IMR-90 (cell line): ENCODE measurements around the gene CEP72. TPM values are rescaled to one million over a fixed set of nuclear protein-coding genes. Genes with fewer than 3 reads are reported as not detected.

Experiments
- ATAC-seq: fragments of 200-7000 bp; cut with Tn5 transposase; 2 replicates; pipeline ENCODE4 v1.9.1; 2020; ENCODE audit warnings: low read depth, mild to moderate bottlenecking, moderate library complexity
- BruUV-seq: library from RNA; stranded (reverse); fragments of 400-500 nt; replicated peaks from 2 replicates; lab custom pipeline; 2021; lab: Mats Ljungman, UMichigan
- CTCF ChIA-PET: fragments of 300-600 bp; formaldehyde crosslinking; extraction: SDS; loops from one replicate; lab custom pipeline; 2021; ENCODE audit warnings: antibody characterized with exemption; lab: Yijun Ruan, JAX
- POLR2A ChIA-PET: fragments of 300-600 bp; sonication (Branson Sonifier 250); formaldehyde crosslinking; loops from one replicate; lab custom pipeline; 2022; ENCODE audit warnings: antibody characterized with exemption; ENCODE audit not compliant: unreplicated experiment; lab: Charles Lee
- DNase-seq: peaks from one replicate; pipeline ENCODE4 v3.0.0; 2013
- H2AFZ ChIP-seq: replicated peaks from 2 replicates; pipeline ENCODE3; 2013; ENCODE audit warnings: low read length, mild to moderate bottlenecking; ENCODE audit not compliant: poor library complexity
- H2AK5ac ChIP-seq: 2 replicates; pipeline ENCODE4 v1.6.1; 2013; ENCODE audit warnings: low read depth, low read length, inconsistent platforms
- H2AK9ac ChIP-seq: replicated peaks from 2 replicates; pipeline ENCODE3; 2013; ENCODE audit warnings: mild to moderate bottlenecking, low read depth, low read length, moderate library complexity; ENCODE audit not compliant: poor library complexity
- H2BK120ac ChIP-seq: 2 replicates; pipeline ENCODE4 v1.6.1; 2013; ENCODE audit warnings: low read depth, low read length, inconsistent platforms
- H2BK15ac ChIP-seq: 3 replicates; pipeline ENCODE4 v1.6.1; 2013; ENCODE audit warnings: low read depth, low read length, inconsistent platforms
- H2BK20ac ChIP-seq: 2 replicates; pipeline ENCODE4 v1.6.1; 2013; ENCODE audit warnings: low read depth, mild to moderate bottlenecking, inconsistent platforms, low read length, moderate library complexity
- H2BK5ac ChIP-seq: 2 replicates; pipeline ENCODE4 v1.6.1; 2013; ENCODE audit warnings: mild to moderate bottlenecking, low read depth, low read length, inconsistent platforms; ENCODE audit not compliant: poor library complexity, severe bottlenecking
- H3K14ac ChIP-seq: replicated peaks from 2 replicates; pipeline ENCODE4 v1.6.1; 2013; ENCODE audit warnings: low read depth, low read length, inconsistent platforms
- H3K18ac ChIP-seq: 2 replicates; pipeline ENCODE4 v1.6.1; 2013; ENCODE audit warnings: low read depth, low read length, control low read depth
- H3K23ac ChIP-seq: 2 replicates; pipeline ENCODE4 v1.6.1; 2013; ENCODE audit warnings: low read depth, low read length, inconsistent platforms
- H3K27ac ChIP-seq: 2 replicates; pipeline ENCODE4 v1.5.1; 2013; ENCODE audit warnings: mild to moderate bottlenecking, control low read depth, low read length; ENCODE audit not compliant: insufficient read depth
- H3K27me3 ChIP-seq: 2 replicates; pipeline ENCODE4 v1.6.1; 2013; ENCODE audit warnings: low read length; ENCODE audit not compliant: control insufficient read depth, insufficient read depth
- H3K36me3 ChIP-seq: 2 replicates; pipeline ENCODE4 v1.6.1; 2013; ENCODE audit warnings: low read length, mixed read lengths; ENCODE audit not compliant: control insufficient read depth, insufficient read depth
- H3K4ac ChIP-seq: 2 replicates; pipeline ENCODE4 v1.6.1; 2013; ENCODE audit warnings: low read depth, low read length, inconsistent platforms
- H3K4me1 ChIP-seq: 2 replicates; pipeline ENCODE4 v1.6.1; 2013; ENCODE audit warnings: low read length, mixed read lengths; ENCODE audit not compliant: control insufficient read depth, insufficient read depth
- H3K4me2 ChIP-seq: 2 replicates; pipeline ENCODE4 v1.6.1; 2013; ENCODE audit warnings: low read depth, mild to moderate bottlenecking, control low read depth, low read length, moderate library complexity
- H3K4me3 ChIP-seq: 2 replicates; pipeline ENCODE4 v1.5.1; 2013; ENCODE audit warnings: low read depth, mild to moderate bottlenecking, control low read depth, low read length, moderate library complexity; ENCODE audit not compliant: insufficient read depth
- H3K56ac ChIP-seq: 2 replicates; pipeline ENCODE4 v1.6.1; 2013; ENCODE audit warnings: low read length, inconsistent platforms; ENCODE audit not compliant: insufficient read depth; ENCODE audit errors: extremely low read depth
- H3K79me1 ChIP-seq, 2 experiments: 2 replicates each; pipeline ENCODE4 v1.6.1; 2013; ENCODE audit warnings: low read length in 2 of 2, inconsistent platforms in 1 of 2, low read depth in 1 of 2
- H3K9ac ChIP-seq: 2 replicates; pipeline ENCODE4 v1.6.1; 2013; ENCODE audit warnings: low read depth, low read length, control low read depth
- H3K9me1 ChIP-seq: 2 replicates; pipeline ENCODE4 v1.6.1; 2013; ENCODE audit warnings: low read length, inconsistent platforms; ENCODE audit not compliant: insufficient read depth
- H3K9me3 ChIP-seq: 2 replicates; pipeline ENCODE4 v1.6.1; 2013; ENCODE audit warnings: low read length; ENCODE audit not compliant: control insufficient read depth, insufficient read depth
- H4K20me1 ChIP-seq: 2 replicates; pipeline ENCODE4 v1.6.1; 2013; ENCODE audit warnings: low read length, inconsistent platforms; ENCODE audit not compliant: insufficient read depth
- H4K5ac ChIP-seq: 2 replicates; pipeline ENCODE4 v1.6.1; 2013; ENCODE audit warnings: mild to moderate bottlenecking, low read depth, low read length, control low read depth
- H4K8ac ChIP-seq, 2 experiments: 2 replicates each; pipeline ENCODE4 v1.6.1; 2013; ENCODE audit warnings: low read depth in 2 of 2, low read length in 2 of 2, control low read depth in 1 of 2, inconsistent platforms in 1 of 2
- H4K91ac ChIP-seq: 2 replicates; pipeline ENCODE4 v1.6.1; 2013; ENCODE audit warnings: low read depth, low read length, inconsistent platforms; ENCODE audit not compliant: insufficient read depth
- BHLHE40 ChIP-seq: fragments of 150-350 bp; IDR thresholded peaks from 2 replicates; pipeline ENCODE4 v1.6.1; 2016; ENCODE audit warnings: mild to moderate bottlenecking, low read depth, low read length
- CEBPB ChIP-seq: IDR thresholded peaks from 2 replicates; pipeline ENCODE4 v1.6.1; 2012; ENCODE audit warnings: low read depth, low read length, improper control_type of control experiment
- CHD1 ChIP-seq: IDR thresholded peaks from 2 replicates; pipeline ENCODE4 v1.6.1; 2012; ENCODE audit warnings: low read depth, low read length, improper control_type of control experiment
- MAFK ChIP-seq: IDR thresholded peaks from 2 replicates; pipeline ENCODE4 v1.6.1; 2012; ENCODE audit warnings: low read depth, low read length, improper control_type of control experiment
- MAZ ChIP-seq: IDR thresholded peaks from 2 replicates; pipeline ENCODE4 v1.6.1; 2012; ENCODE audit warnings: low read depth, mild to moderate bottlenecking, low read length, improper control_type of control experiment, moderate library complexity, borderline replicate concordance
- MXI1 ChIP-seq: IDR thresholded peaks from 2 replicates; pipeline ENCODE4 v1.6.1; 2012; ENCODE audit warnings: low read depth, mild to moderate bottlenecking, low read length, moderate library complexity, borderline replicate concordance
- NFE2L2 ChIP-seq: fragments of 150-350 bp; IDR thresholded peaks from 2 replicates; pipeline ENCODE4 v1.6.1; 2016; ENCODE audit warnings: low read depth, mild to moderate bottlenecking, low read length
- RCOR1 ChIP-seq: IDR thresholded peaks from 2 replicates; pipeline ENCODE4 v1.6.1; 2012; ENCODE audit warnings: mild to moderate bottlenecking, low read length, improper control_type of control experiment; ENCODE audit not compliant: insufficient replicate concordance
- RFX5 ChIP-seq: IDR thresholded peaks from 2 replicates; pipeline ENCODE4 v1.8.0; 2012; ENCODE audit warnings: low read depth, mild to moderate bottlenecking, low read length, moderate library complexity
- SMC3 ChIP-seq: fragments of 150-350 bp; IDR thresholded peaks from 2 replicates; pipeline ENCODE4 v1.6.1; 2016; ENCODE audit warnings: low read depth, mild to moderate bottlenecking, antibody characterized with exemption, low read length, moderate library complexity
- WGBS, 2 experiments: methylation state at CpG; one replicate each; pipeline versions ENCODE4 v1.1.5 to v1.1.7; 2013; ENCODE audit warnings: missing lambda C conversion rate in 2 of 2; ENCODE audit not compliant: insufficient read length in 1 of 2; ENCODE audit errors: extremely low coverage in 2 of 2; 5-methylcytosine and 5-hydroxymethylcytosine counted together
- dilution Hi-C: fragments of 300-500 bp; cut with HindIII; formaldehyde crosslinking; loops from one replicate; pipeline ENCODE4 v1.14.3; 2018; ENCODE audit warnings: low sequenced_read_pairs; ENCODE audit not compliant: unreplicated experiment
- in situ Hi-C: fragments of 300-500 bp; cut with MboI; formaldehyde crosslinking; loops from 3 replicates; pipeline ENCODE4 v1.14.3; 2019; ENCODE audit warnings: low sequenced_read_pairs, inconsistent platforms, mixed read lengths
- intact Hi-C: fragments of 100-400 bp; cut with micrococcal nuclease; formaldehyde crosslinking; loops from 2 replicates; pipeline ENCODE4 v1.10.0; 2022
- polyA plus RNA-seq, 3 experiments: library from polyadenylated mRNA; depleted of rRNA; stranded (reverse); fragments of >200 nt; gene quantifications; 2 replicates each; pipeline ENCODE4 v1.2.3, GENCODE V29; 2012; ENCODE audit warnings: low replicate concordance in 1 of 3
- total RNA-seq: library from RNA; depleted of rRNA; stranded (reverse); fragments of >200 nt; gene quantifications from 2 replicates; pipeline ENCODE4 v1.2.3, GENCODE V29; 2012
- TF ChIP-seq, protein P1 (sequence below): fragments of 150-350 bp; IDR thresholded peaks from 2 replicates; pipeline ENCODE4 v1.6.1; 2016; ENCODE audit warnings: low read depth, mild to moderate bottlenecking, low read length, moderate library complexity, borderline replicate concordance
- TF ChIP-seq, protein P2 (sequence below): fragments of 150-350 bp; IDR thresholded peaks from 2 replicates; pipeline ENCODE4 v1.6.1; 2017; ENCODE audit warnings: mild to moderate bottlenecking, antibody characterized with exemption, low read length, low read depth

The CEP72 gene
- total and polyA plus RNA-seq, 2 of the 4 experiments (the other 2 are of a cell fraction), result 2.9 to 4.3 TPM

DNA sequence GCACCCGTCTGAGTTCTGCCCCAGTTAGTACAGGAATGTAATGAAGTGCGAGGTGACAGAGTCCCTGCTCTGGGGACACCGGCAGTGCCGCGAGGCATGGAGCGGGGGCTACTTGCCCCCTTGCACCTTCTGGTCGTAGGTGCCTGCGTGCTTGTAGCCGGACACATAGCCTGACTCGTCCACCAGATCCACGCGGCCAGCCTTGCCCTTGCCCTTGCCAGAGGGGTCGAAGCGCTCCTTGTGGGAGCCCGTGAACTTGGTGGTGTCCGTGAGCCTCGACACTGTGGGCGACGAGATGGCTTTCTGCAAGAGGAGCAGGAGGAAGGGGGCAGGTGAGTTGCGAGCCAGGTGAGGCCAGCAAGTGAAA lies 52.8 kb downstream of the CEP72 start:
- Histone ChIP-seq H3K9me3 (no peaks in the 10 kb centered on the region; the same call in 1 of the 2 replicates), H2BK120ac (no peak overlapping the region), H3K27ac (no peak overlapping the region), H4K5ac (no peak overlapping the region), H3K4me1 (no peaks in the 10 kb centered on the region), H3K36me3 (peaks cover 4% of the 10 kb centered on the region; the same call in 1 of the 2 replicates), H2AFZ (no peak overlapping the region), H3K14ac (no peak overlapping the region), H3K56ac (no peak overlapping the region), H3K9me1 (no peaks in the 10 kb centered on the region), H3K79me1 (no peaks in the 10 kb centered on the region), H2AK9ac (no peak overlapping the region), H4K8ac (no peak overlapping the region), H2BK5ac (no peak overlapping the region), H4K20me1 (no peaks in the 10 kb centered on the region), H3K9ac (no peak overlapping the region), H3K27me3 (no peaks in the 10 kb centered on the region), H2AK5ac (no peak overlapping the region), H3K4me2 (no peak overlapping the region), H3K18ac (no peak overlapping the region), H2BK20ac (no peak overlapping the region), H2BK15ac (no peak overlapping the region), H4K91ac (no peak overlapping the region), H3K23ac (no peak overlapping the region), H3K4me3 (no peak overlapping the region), H3K4ac (no peak overlapping the region)
- in situ Hi-C loops, result no loop called here
- ATAC-seq, result no peak
- DNase-seq, result no peak
- WGBS, 2 experiments, result 91% methylated on average over 13 of the region's 20 CpGs; no CpG with 5 or more reads in 1 of the 2 experiments
- ChIA-PET CTCF (no interaction called here), POLR2A (no interaction called here)
- dilution Hi-C loops, result no loop called here
- no TSS peak for BruUV-seq
- no peak for TF ChIP-seq MXI1
- TF ChIP-seq MAZ, result no peak
- no peak for TF ChIP-seq SMC3
- no peak for TF ChIP-seq MAFK
- TF ChIP-seq, protein P1, sequence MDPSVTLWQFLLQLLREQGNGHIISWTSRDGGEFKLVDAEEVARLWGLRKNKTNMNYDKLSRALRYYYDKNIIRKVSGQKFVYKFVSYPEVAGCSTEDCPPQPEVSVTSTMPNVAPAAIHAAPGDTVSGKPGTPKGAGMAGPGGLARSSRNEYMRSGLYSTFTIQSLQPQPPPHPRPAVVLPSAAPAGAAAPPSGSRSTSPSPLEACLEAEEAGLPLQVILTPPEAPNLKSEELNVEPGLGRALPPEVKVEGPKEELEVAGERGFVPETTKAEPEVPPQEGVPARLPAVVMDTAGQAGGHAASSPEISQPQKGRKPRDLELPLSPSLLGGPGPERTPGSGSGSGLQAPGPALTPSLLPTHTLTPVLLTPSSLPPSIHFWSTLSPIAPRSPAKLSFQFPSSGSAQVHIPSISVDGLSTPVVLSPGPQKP, result no peak
- no peak for TF ChIP-seq CHD1
- TF ChIP-seq RFX5, result no peak
- no peak for TF ChIP-seq RCOR1
- TF ChIP-seq NFE2L2, result no peak
- TF ChIP-seq, protein P2, sequence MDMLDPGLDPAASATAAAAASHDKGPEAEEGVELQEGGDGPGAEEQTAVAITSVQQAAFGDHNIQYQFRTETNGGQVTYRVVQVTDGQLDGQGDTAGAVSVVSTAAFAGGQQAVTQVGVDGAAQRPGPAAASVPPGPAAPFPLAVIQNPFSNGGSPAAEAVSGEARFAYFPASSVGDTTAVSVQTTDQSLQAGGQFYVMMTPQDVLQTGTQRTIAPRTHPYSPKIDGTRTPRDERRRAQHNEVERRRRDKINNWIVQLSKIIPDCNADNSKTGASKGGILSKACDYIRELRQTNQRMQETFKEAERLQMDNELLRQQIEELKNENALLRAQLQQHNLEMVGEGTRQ, result no peak
- no peak for TF ChIP-seq CEBPB
- no peak for TF ChIP-seq BHLHE40
- intact Hi-C loops, result no loop called here
